Measurements from ENCODE around the gene FAM83D. TPM values are rescaled to one million over a fixed set of nuclear protein-coding genes. Genes with fewer than 3 reads are reported as not detected.

Gene FAM83D
- total RNA-seq, 1 experiment from 2014 or later, result 21.8 TPM

DNA sequence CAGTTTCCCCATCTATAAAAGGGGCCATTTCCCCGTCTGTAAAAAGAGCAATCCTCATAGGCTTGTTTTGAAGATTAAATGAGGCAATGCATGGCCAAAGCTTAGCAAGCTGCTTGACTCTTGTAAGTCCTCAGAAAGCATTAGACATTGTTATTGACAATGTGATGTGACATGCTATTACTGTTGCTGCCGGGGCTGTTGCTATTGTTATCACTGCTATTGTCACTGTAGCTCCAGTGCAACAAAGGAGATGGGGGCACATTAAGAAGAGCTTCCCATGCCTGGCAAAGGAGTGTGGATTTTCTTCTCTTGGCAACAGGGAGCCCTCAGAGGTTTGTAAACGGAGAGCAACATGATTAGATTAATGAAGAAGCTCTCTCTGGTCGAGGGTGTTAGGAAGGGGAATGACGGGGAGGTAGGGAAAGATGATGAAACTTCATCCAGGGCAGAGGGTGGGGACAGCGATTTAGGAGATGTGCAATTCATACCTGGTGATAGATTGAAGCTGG is 33.1 kb upstream of the FAM83D start:
- no peak for DNase-seq
- no peaks in the 10 kb centered on the region for H3K79me2 ChIP-seq (ENCODE audit: low read length)
- no peak overlapping the region for H3K9ac ChIP-seq (ENCODE audit: low read length)
- H3K9me2 ChIP-seq (replicated peaks; ENCODE audit: insufficient read depth, low read length), result no peaks in the 10 kb centered on the region
- H3K4me1 ChIP-seq (ENCODE audit: low read length), result peaks cover 14% of the 10 kb centered on the region
- H3K36me3 ChIP-seq (ENCODE audit: insufficient read depth, low read length), result no peaks in the 10 kb centered on the region
- no peaks in the 10 kb centered on the region for H4K20me1 ChIP-seq (ENCODE audit: insufficient read depth, low read depth, low read length)
- no peaks in the 10 kb centered on the region for H3K9me3 ChIP-seq (ENCODE audit: low read length)
- no peak overlapping the region for H3K27ac ChIP-seq (ENCODE audit: low read length)
- no peaks in the 10 kb centered on the region for H3K27me3 ChIP-seq (ENCODE audit: low read length)
- no peak overlapping the region for H2AFZ ChIP-seq (ENCODE audit: low read length)
- H3K4me2 ChIP-seq (ENCODE audit: low read depth, low read length, poor library complexity, severe bottlenecking), result no peak overlapping the region
- no peak overlapping the region for H3K4me3 ChIP-seq (ENCODE audit: low read length)

DNA sequence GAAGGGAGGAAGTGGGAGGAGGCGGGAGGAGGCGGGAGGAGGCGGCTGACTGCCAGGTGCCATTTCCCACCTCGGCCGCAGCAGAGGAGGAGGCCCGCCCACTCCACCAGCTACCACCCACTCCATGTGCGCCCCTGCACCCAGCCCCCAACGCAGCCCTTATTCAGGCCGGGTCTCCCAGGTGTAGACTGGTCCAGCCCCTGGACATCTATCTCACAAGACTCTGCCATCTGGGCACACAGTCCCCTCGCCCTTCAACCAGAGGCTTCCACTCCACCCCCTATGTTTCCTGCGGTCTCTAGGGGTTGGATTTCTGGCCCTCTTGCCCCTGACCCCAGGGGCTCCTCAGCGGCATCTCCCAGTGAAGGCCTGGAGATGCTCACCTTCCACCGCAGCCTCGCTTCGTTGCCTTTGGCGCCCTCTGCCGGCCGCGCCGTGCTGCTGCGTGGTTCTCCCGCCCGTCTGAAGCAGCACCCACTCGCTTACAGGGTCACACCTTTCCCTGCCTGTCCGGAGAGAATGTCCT is 32.6 kb upstream of the FAM83D start:
- Histone ChIP-seq H3K4me1 (ENCODE audit: low read length) (peaks cover 14% of the 10 kb centered on the region), H3K27me3 (ENCODE audit: low read length) (no peaks in the 10 kb centered on the region), H3K4me2 (ENCODE audit: low read depth, low read length, poor library complexity, severe bottlenecking) (no peak overlapping the region), H3K9me2 (replicated peaks; ENCODE audit: insufficient read depth, low read length) (no peaks in the 10 kb centered on the region), H3K27ac (ENCODE audit: low read length) (no peak overlapping the region), H3K9me3 (ENCODE audit: low read length) (no peaks in the 10 kb centered on the region), H3K79me2 (ENCODE audit: low read length) (no peaks in the 10 kb centered on the region), H4K20me1 (ENCODE audit: insufficient read depth, low read depth, low read length) (no peaks in the 10 kb centered on the region), H3K9ac (ENCODE audit: low read length) (no peak overlapping the region), H2AFZ (ENCODE audit: low read length) (no peak overlapping the region), H3K36me3 (ENCODE audit: insufficient read depth, low read length) (no peaks in the 10 kb centered on the region), H3K4me3 (ENCODE audit: low read length) (no peak overlapping the region)
- DNase-seq, result peak; percentile 89

DNA sequence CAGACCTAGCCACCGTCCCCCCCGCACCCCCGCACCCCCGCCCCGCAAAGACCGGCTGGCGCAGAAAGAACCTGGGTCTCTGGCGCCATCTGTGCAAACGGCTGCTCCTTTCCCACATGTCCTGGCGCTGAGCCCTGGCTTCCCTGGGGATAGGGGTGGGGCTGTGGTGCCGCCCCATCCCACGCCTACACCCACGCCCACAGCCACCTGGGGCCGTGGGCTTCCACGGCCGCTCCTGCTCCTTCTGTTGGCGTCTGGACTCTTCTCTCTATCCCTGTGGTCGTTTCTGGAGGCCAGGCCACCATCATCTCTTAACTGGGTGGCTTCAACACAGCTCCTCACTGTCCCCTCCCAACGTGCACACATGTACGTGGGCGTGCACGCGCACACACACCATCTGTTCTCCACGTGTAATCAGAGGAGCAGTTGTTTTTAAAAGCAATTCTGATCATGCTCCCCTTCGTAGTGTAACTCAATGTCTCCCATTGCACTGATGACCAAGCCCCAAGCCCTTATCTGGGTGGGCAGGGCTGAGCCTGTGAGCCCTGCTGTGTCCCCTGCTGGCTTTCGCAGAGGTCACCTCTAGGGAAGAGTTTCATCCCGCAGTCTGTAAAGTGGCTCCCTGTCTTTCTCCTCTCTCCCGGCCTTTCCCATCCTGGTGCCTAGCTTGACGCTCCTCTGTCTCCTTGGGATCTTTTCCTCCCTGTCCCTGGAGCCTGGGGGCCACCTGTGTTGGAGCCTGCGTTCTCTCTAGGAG is 31.9 kb upstream of the FAM83D start:
- Histone ChIP-seq H3K27ac (ENCODE audit: low read length) (no peak overlapping the region), H2AFZ (ENCODE audit: low read length) (no peak overlapping the region)

DNA sequence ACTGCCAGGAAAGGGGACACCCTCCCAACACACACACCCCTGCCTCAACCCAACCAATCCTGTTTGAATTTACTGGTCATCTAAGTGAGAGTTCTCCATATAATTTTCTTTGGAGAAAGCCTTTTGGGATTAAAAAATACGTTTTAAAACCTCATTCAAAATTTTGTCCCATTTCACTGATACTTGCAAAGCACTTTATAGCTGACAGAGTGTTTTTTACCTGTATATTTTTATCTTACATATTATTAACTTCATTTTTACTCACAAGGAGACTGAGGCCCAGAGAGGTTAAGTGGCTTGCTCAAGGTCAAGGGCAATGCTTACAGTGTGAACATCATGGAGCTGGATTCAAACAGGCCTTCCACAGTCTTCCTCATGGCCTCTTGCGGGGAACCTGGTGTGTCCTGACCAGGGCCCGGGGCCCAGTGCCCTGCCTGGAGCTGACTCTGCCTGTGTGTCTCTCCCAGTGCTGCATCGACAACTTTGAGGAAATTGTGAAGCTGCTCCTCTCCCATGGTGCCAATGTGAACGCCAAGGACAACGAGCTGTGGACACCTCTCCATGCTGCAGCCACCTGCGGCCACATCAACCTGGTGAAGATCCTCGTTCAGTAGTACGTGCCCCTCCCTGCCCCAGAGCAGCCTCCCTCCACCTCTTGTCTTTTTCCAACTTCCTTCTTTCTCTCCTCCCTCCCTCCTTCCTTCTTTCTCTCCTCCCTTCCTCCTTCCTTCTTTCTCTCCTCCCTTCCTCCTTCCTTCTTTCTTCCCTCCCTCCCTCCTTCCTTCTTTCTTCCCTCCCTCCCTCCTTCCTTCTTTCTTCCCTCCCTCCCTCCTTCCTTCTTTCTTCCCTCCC is 30.9 kb upstream of the FAM83D start:
- H3K4me2 ChIP-seq (ENCODE audit: low read depth, low read length, poor library complexity, severe bottlenecking), result no peak overlapping the region

More for the DNA sequence above, 31.9 kb upstream of the FAM83D start:
- no peaks in the 10 kb centered on the region for H3K79me2 ChIP-seq (ENCODE audit: low read length)
- no peaks in the 10 kb centered on the region for H3K9me3 ChIP-seq (ENCODE audit: low read length)
- H3K4me2 ChIP-seq (ENCODE audit: low read depth, low read length, poor library complexity, severe bottlenecking), result no peak overlapping the region
- H3K4me1 ChIP-seq (ENCODE audit: low read length), result peaks cover 14% of the 10 kb centered on the region
- no peaks in the 10 kb centered on the region for H4K20me1 ChIP-seq (ENCODE audit: insufficient read depth, low read depth, low read length)
- no peak for DNase-seq
- no peaks in the 10 kb centered on the region for H3K27me3 ChIP-seq (ENCODE audit: low read length)
- H3K9me2 ChIP-seq (replicated peaks; ENCODE audit: insufficient read depth, low read length), result no peaks in the 10 kb centered on the region
- H3K4me3 ChIP-seq (ENCODE audit: low read length), result no peak overlapping the region
- no peaks in the 10 kb centered on the region for H3K36me3 ChIP-seq (ENCODE audit: insufficient read depth, low read length)
- no peak overlapping the region for H3K9ac ChIP-seq (ENCODE audit: low read length)

DNA sequence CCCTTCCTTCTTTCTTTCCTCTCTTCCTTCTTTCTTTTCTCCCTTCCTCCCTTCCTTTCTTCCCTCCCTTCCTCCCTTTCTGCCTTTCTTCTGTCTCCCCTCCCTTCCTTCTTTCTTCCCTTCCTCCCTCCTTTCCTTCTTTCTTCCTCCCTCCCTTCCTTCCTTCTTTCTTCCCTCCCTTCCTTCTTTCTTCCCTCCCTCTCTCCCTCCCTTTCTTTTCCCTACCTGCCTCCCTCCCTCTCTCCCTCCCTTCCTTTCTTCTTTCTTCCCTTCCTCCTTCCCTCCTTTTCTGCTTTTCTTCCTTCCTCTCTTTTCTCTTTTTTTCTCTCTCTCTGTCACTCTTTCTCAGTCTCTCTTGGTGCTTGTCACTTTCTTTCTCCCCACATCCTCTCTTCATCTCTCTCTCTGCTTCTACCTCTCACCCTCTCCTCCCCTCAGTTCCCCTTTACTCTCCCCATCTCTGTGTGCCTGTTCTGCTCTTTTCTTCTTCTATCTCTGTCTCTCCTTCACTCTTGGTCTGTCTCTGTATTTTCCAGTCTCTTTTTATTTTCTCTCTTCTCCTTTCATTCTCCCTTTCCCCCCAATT is 30.1 kb upstream of the FAM83D start:
- Histone ChIP-seq H3K27me3 (ENCODE audit: low read length) (no peaks in the 10 kb centered on the region), H3K4me3 (ENCODE audit: low read length) (no peak overlapping the region), H3K9me2 (replicated peaks; ENCODE audit: insufficient read depth, low read length) (no peaks in the 10 kb centered on the region), H3K36me3 (ENCODE audit: insufficient read depth, low read length) (no peaks in the 10 kb centered on the region), H3K9ac (ENCODE audit: low read length) (no peak overlapping the region), H4K20me1 (ENCODE audit: insufficient read depth, low read depth, low read length) (no peaks in the 10 kb centered on the region), H3K9me3 (ENCODE audit: low read length) (no peaks in the 10 kb centered on the region), H3K27ac (ENCODE audit: low read length) (no peak overlapping the region), H3K4me1 (ENCODE audit: low read length) (peaks cover 14% of the 10 kb centered on the region), H3K79me2 (ENCODE audit: low read length) (no peaks in the 10 kb centered on the region), H3K4me2 (ENCODE audit: low read depth, low read length, poor library complexity, severe bottlenecking) (no peak overlapping the region), H2AFZ (ENCODE audit: low read length) (no peak overlapping the region)
- DNase-seq, result no peak

More for the DNA sequence above, 30.9 kb upstream of the FAM83D start:
- no peaks in the 10 kb centered on the region for H3K36me3 ChIP-seq (ENCODE audit: insufficient read depth, low read length)
- H3K27ac ChIP-seq (ENCODE audit: low read length), result no peak overlapping the region
- H3K9me2 ChIP-seq (replicated peaks; ENCODE audit: insufficient read depth, low read length), result no peaks in the 10 kb centered on the region
- no peak overlapping the region for H3K4me3 ChIP-seq (ENCODE audit: low read length)
- peaks cover 14% of the 10 kb centered on the region for H3K4me1 ChIP-seq (ENCODE audit: low read length)
- H3K79me2 ChIP-seq (ENCODE audit: low read length), result no peaks in the 10 kb centered on the region
- H2AFZ ChIP-seq (ENCODE audit: low read length), result no peak overlapping the region
- H3K27me3 ChIP-seq (ENCODE audit: low read length), result no peaks in the 10 kb centered on the region
- no peaks in the 10 kb centered on the region for H4K20me1 ChIP-seq (ENCODE audit: insufficient read depth, low read depth, low read length)
- no peaks in the 10 kb centered on the region for H3K9me3 ChIP-seq (ENCODE audit: low read length)
- DNase-seq, result no peak
- H3K9ac ChIP-seq (ENCODE audit: low read length), result no peak overlapping the region

DNA sequence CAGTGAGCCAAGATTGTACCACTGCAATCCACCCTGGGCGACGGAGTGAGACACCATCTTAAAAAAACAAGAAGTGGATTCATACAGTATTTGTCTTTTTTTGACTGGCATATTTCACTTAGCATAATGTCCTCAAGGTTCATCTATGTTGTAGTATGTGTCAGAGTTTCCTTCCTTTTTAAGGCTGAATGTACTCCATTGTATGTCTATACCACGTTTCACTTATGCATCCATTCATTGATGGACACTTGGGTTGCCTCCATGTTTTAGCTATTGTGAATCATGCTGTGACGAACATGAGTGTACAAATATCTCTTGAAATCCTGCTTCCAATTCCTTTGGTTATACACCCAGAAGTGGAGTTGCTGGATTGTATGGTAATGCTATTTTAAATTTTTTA is 28.9 kb upstream of the FAM83D start:
- H3K9me2 ChIP-seq (replicated peaks; ENCODE audit: insufficient read depth, low read length), result no peaks in the 10 kb centered on the region
- H3K27me3 ChIP-seq (ENCODE audit: low read length), result no peaks in the 10 kb centered on the region
- H3K9ac ChIP-seq (ENCODE audit: low read length), result no peak overlapping the region
- H3K36me3 ChIP-seq (ENCODE audit: insufficient read depth, low read length), result no peaks in the 10 kb centered on the region
- no peak overlapping the region for H3K4me3 ChIP-seq (ENCODE audit: low read length)
- no peaks in the 10 kb centered on the region for H3K9me3 ChIP-seq (ENCODE audit: low read length)
- H4K20me1 ChIP-seq (ENCODE audit: insufficient read depth, low read depth, low read length), result no peaks in the 10 kb centered on the region
- no peaks in the 10 kb centered on the region for H3K79me2 ChIP-seq (ENCODE audit: low read length)
- no peak overlapping the region for H3K4me2 ChIP-seq (ENCODE audit: low read depth, low read length, poor library complexity, severe bottlenecking)
- H3K4me1 ChIP-seq (ENCODE audit: low read length), result peaks cover 9% of the 10 kb centered on the region
- DNase-seq, result no peak
- H3K27ac ChIP-seq (ENCODE audit: low read length), result no peak overlapping the region
- H2AFZ ChIP-seq (ENCODE audit: low read length), result no peak overlapping the region

DNA sequence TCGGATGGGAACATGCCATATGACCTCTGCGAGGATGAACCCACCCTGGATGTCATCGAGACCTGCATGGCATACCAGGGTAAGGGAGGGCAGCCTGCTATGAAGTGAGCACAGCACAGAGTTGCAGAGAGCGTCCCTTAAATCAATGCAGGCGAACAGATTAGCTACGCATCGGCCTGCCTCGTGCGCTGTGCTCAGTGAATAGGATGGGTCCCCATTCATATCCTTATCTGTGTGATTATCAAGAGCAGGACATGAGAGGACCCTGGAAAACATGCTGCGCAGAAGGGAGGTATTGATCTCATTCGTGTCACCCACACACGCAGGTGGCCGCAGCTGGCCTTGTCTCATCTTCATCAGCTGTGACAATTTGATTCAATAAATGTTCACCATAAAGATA is 25.6 kb upstream of the FAM83D start:
- H3K4me1 ChIP-seq (ENCODE audit: low read length), result no peaks in the 10 kb centered on the region
- no peak overlapping the region for H3K27ac ChIP-seq (ENCODE audit: low read length)
- no peak for DNase-seq
- no peaks in the 10 kb centered on the region for H3K79me2 ChIP-seq (ENCODE audit: low read length)
- H3K9ac ChIP-seq (ENCODE audit: low read length), result no peak overlapping the region
- H3K27me3 ChIP-seq (ENCODE audit: low read length), result no peaks in the 10 kb centered on the region
- no peaks in the 10 kb centered on the region for H3K36me3 ChIP-seq (ENCODE audit: insufficient read depth, low read length)
- H3K4me3 ChIP-seq (ENCODE audit: low read length), result no peak overlapping the region
- H3K4me2 ChIP-seq (ENCODE audit: low read depth, low read length, poor library complexity, severe bottlenecking), result no peak overlapping the region
- no peak overlapping the region for H2AFZ ChIP-seq (ENCODE audit: low read length)
- H3K9me2 ChIP-seq (replicated peaks; ENCODE audit: insufficient read depth, low read length), result no peaks in the 10 kb centered on the region
- no peaks in the 10 kb centered on the region for H3K9me3 ChIP-seq (ENCODE audit: low read length)
- H4K20me1 ChIP-seq (ENCODE audit: insufficient read depth, low read depth, low read length), result no peaks in the 10 kb centered on the region

DNA sequence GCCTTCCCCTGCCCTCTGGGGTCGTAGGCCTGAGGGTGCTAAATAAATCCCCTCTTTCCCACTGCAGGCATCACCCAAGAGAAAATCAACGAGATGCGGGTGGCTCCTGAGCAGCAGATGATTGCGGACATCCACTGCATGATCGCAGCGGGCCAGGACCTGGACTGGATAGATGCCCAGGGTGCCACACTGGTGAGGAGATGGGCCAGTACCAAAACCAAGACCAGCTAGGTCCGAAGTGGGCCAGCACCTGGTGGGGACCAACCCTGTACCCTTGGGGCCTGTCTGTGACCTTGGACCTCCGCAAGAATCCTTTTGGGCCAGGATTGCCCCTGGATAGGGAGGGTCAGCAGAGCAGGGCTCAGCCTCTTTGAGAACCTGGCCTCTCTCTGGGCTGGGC is 23.6 kb upstream of the FAM83D start:
- Histone ChIP-seq H3K27ac (ENCODE audit: low read length) (no peak overlapping the region), H3K36me3 (ENCODE audit: insufficient read depth, low read length) (no peaks in the 10 kb centered on the region), H4K20me1 (ENCODE audit: insufficient read depth, low read depth, low read length) (no peaks in the 10 kb centered on the region), H3K4me3 (ENCODE audit: low read length) (no peak overlapping the region), H3K4me2 (ENCODE audit: low read depth, low read length, poor library complexity, severe bottlenecking) (no peak overlapping the region), H3K4me1 (ENCODE audit: low read length) (no peaks in the 10 kb centered on the region), H3K9me2 (replicated peaks; ENCODE audit: insufficient read depth, low read length) (no peaks in the 10 kb centered on the region), H3K9me3 (ENCODE audit: low read length) (no peaks in the 10 kb centered on the region), H3K9ac (ENCODE audit: low read length) (no peak overlapping the region), H3K79me2 (ENCODE audit: low read length) (no peaks in the 10 kb centered on the region), H2AFZ (ENCODE audit: low read length) (no peak overlapping the region), H3K27me3 (ENCODE audit: low read length) (no peaks in the 10 kb centered on the region)
- DNase-seq, result no peak

Measured in Karpas-422 (cell line).